K562 (cell line): ENCODE measurements around the gene UBE2U. TPM values are rescaled to one million over a fixed set of nuclear protein-coding genes. Genes with fewer than 3 reads are reported as not detected.

Experiments
- FOXA1 ChIP-seq: fragments of 450-650 bp; IDR thresholded peaks from 2 replicates; pipeline ENCODE4 v1.6.1; 2016; ENCODE audit warnings: mild to moderate bottlenecking, borderline replicate concordance
- GABPA ChIP-seq: fragments of 200-800 bp; sonication (Bioruptor generic); conservative IDR thresholded peaks from 2 replicates; pipeline ENCODE4 v1.6.1; 2016; ENCODE audit warnings: low read depth, missing genetic modification characterization, missing compliant biosample characterization
- HBP1 ChIP-seq: fragments of 450-650 bp; formaldehyde crosslinking; IDR thresholded peaks from 2 replicates; pipeline ENCODE4 v1.4.0; 2022; ENCODE audit warnings: missing genetic modification characterization
- HDAC3 ChIP-seq: fragments of 450-650 bp; IDR thresholded peaks from 2 replicates; pipeline ENCODE4 v1.6.1; 2018; ENCODE audit warnings: borderline replicate concordance, mild to moderate bottlenecking, moderate library complexity; ENCODE audit not compliant: partially characterized antibody
- HMG20A ChIP-seq: fragments of 450-650 bp; formaldehyde crosslinking; conservative IDR thresholded peaks from 2 replicates; pipeline ENCODE4 v1.4.0; 2020; ENCODE audit warnings: mild to moderate bottlenecking, mixed read lengths
- JUNB ChIP-seq: fragments of 450-650 bp; formaldehyde crosslinking; conservative IDR thresholded peaks from 2 replicates; pipeline ENCODE4 v1.4.0; 2020; ENCODE audit warnings: mild to moderate bottlenecking
- MTA1 ChIP-seq: fragments of 450-650 bp; IDR thresholded peaks from 2 replicates; pipeline ENCODE4 v1.6.1; 2017; ENCODE audit warnings: borderline replicate concordance
- PHF21A ChIP-seq: fragments of 450-650 bp; IDR thresholded peaks from 2 replicates; pipeline ENCODE4 v1.6.1; 2017; ENCODE audit warnings: low read depth, borderline replicate concordance
- SMAD3 ChIP-seq: fragments of 450-650 bp; formaldehyde crosslinking; conservative IDR thresholded peaks from 2 replicates; pipeline ENCODE4 v1.4.0; 2020; ENCODE audit warnings: mild to moderate bottlenecking
- TFAP4 ChIP-seq: sonication (generic); formaldehyde crosslinking; IDR thresholded peaks from 2 replicates; pipeline ENCODE4 v1.8.0; 2022; ENCODE audit warnings: missing genetic modification reagents, mild to moderate bottlenecking, moderate library complexity, borderline replicate concordance
- ZC3H8 ChIP-seq: fragments of 450-650 bp; IDR thresholded peaks from 2 replicates; pipeline ENCODE4 v1.6.1; 2017
- ZNF140 ChIP-seq: fragments of 250-450 bp; sonication (Bioruptor Pico); IDR thresholded peaks from 2 replicates; pipeline ENCODE4 v1.8.0; 2021; ENCODE audit warnings: moderate library complexity, mild to moderate bottlenecking, inconsistent platforms
- ZNF324 ChIP-seq: fragments of 250-450 bp; sonication (Bioruptor Pico); IDR thresholded peaks from 2 replicates; pipeline ENCODE4 v1.4.0; 2020; ENCODE audit warnings: mild to moderate bottlenecking
- ZNF584 ChIP-seq: fragments of 200-800 bp; sonication (Bioruptor generic); IDR thresholded peaks from 2 replicates; pipeline ENCODE4 v1.6.1; 2016; ENCODE audit warnings: low read depth, mild to moderate bottlenecking, missing genetic modification characterization, missing compliant biosample characterization
- polyA plus RNA-seq, 8 experiments: library from polyadenylated mRNA; depleted of rRNA in 4 of 8; stranded (reverse) in 5 of 8; unstranded in 3 of 8; fragments of >200 nt; fragmentation: Nextera tagmentation in 2 of 8; fragmentation: Illumina TruSeq in 1 of 8; extraction: Ambion mirVana in 2 of 8; extraction: Trizol in 1 of 8; gene quantifications; 2 replicates each; pipeline versions ENCODE4 v1.2.1 to v1.2.3, GENCODE V29; 2011 to 2014; ENCODE audit warnings: inconsistent platforms in 1 of 8, missing spikeins in 1 of 8
- total RNA-seq, 7 experiments: library from RNA; depleted of rRNA in 6 of 7; stranded (reverse); fragments of >200 nt in 6 of 7; fragmentation: Illumina TruSeq in 2 of 7; extraction: Trizol in 2 of 7; gene quantifications; 2 replicates each; pipeline versions ENCODE4 v1.2.1 to v1.2.3, GENCODE V29; 2011 to 2021; ENCODE audit warnings: low replicate concordance in 1 of 7

The UBE2U gene
- total and polyA plus RNA-seq, 9 of the 15 experiments (the other 6 are each of a cell fraction or from before 2014, with no cell fraction given) = not detected

GRCh38 chr1:64187646-64188045 is 15.8 kb upstream of the UBE2U start (continued):
- no peak for TF ChIP-seq ZC3H8
- no peak for TF ChIP-seq TFAP4
- no peak for TF ChIP-seq SMAD3
- TF ChIP-seq ZNF324 (CRISPR knock-in tag) = no peak
- TF ChIP-seq GABPA = no peak
- TF ChIP-seq MTA1 = no peak
- TF ChIP-seq HDAC3 = no peak
- no peak for TF ChIP-seq PHF21A
- no peak for TF ChIP-seq ZNF140 (CRISPR knock-in tag)
- TF ChIP-seq FOXA1 = no peak
- TF ChIP-seq JUNB (CRISPR knock-in tag) = no peak
- no peak for TF ChIP-seq HBP1
- no peak for TF ChIP-seq HMG20A
- TF ChIP-seq ZNF584 (CRISPR knock-in tag) = no peak
- TF ChIP-seq, all 486 proteins: peak for 0
